ENCODE data around the gene TBC1D1.

TBC1D1 gene

DNA sequence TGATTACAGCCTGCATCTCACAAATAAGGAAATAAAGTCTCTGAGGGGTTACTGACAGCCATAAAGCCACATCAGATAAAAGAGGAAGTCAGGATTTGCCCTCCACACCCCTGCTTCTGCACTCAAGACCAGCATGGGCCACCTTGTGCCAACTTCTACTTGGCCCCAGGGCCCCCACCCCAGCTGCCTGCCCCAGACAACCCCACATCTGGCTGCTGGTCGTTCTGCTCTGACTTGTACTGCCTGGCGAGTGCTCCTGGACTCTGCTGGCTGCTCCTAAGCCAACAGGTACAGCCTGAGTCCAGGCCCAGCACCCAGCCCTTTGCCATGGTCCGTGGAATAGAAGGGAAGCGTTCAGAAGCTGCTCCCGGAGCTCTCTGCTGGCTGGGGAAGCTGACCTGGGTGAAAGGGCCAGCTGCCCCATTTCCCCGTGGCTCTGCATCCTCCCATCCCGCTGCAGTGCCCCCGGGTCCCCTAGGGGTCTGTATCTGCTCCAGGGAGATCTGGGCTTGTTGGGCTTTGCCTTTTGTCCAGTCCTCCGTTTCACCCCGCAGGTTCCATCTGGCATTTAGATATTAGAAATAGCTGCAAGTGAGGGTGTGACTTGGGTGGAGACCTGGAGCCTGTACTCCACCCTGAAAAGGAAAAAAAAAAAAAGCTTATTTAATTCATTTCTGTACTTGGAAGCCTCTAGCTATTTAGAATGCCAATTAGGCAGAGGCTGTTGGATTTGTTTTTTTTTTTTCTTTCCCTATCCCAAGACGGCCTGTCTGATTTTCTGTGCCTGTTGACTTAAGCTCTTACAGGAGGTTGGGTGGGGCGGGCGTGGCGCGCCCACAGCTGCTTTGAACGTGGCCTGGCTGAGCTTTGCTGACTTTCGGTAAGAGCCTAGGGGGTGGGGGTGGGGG, 264.1 kb downstream of the TBC1D1 start:
- no peak for ATAC-seq
- TF ChIP-seq ZNF565 (CRISPR knock-in tag; conservative IDR thresholded peaks at IDR 0.05; ENCODE audit: low read depth) (no peak), ZFP3 (CRISPR knock-in tag; IDR thresholded peaks at IDR 0.05) (no peak), ZC3H10 (CRISPR knock-in tag; IDR thresholded peaks at IDR 0.05) (no peak), OSR1 (CRISPR knock-in tag; IDR thresholded peaks at IDR 0.05) (no peak), GLIS3 (CRISPR knock-in tag; IDR thresholded peaks at IDR 0.05) (no peak), CSDC2 (CRISPR knock-in tag; IDR thresholded peaks at IDR 0.05) (no peak), ARNTL (CRISPR knock-in tag; IDR thresholded peaks at IDR 0.05; ENCODE audit: borderline replicate concordance, low read depth) (no peak), ZFP30 (CRISPR knock-in tag; IDR thresholded peaks at IDR 0.05) (no peak), TOX (CRISPR knock-in tag; IDR thresholded peaks at IDR 0.05; ENCODE audit: borderline replicate concordance) (no peak), BACH2 (CRISPR knock-in tag; IDR thresholded peaks at IDR 0.05; ENCODE audit: borderline replicate concordance) (no peak), ISL1 (CRISPR knock-in tag; IDR thresholded peaks at IDR 0.05) (no peak), SNAI2 (CRISPR knock-in tag; IDR thresholded peaks at IDR 0.05) (no peak)
- TF ChIP-seq, protein P1, sequence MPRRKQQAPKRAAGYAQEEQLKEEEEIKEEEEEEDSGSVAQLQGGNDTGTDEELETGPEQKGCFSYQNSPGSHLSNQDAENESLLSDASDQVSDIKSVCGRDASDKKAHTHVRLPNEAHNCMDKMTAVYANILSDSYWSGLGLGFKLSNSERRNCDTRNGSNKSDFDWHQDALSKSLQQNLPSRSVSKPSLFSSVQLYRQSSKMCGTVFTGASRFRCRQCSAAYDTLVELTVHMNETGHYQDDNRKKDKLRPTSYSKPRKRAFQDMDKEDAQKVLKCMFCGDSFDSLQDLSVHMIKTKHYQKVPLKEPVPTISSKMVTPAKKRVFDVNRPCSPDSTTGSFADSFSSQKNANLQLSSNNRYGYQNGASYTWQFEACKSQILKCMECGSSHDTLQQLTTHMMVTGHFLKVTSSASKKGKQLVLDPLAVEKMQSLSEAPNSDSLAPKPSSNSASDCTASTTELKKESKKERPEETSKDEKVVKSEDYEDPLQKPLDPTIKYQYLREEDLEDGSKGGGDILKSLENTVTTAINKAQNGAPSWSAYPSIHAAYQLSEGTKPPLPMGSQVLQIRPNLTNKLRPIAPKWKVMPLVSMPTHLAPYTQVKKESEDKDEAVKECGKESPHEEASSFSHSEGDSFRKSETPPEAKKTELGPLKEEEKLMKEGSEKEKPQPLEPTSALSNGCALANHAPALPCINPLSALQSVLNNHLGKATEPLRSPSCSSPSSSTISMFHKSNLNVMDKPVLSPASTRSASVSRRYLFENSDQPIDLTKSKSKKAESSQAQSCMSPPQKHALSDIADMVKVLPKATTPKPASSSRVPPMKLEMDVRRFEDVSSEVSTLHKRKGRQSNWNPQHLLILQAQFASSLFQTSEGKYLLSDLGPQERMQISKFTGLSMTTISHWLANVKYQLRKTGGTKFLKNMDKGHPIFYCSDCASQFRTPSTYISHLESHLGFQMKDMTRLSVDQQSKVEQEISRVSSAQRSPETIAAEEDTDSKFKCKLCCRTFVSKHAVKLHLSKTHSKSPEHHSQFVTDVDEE (CRISPR knock-in tag; IDR thresholded peaks at IDR 0.05), result no peak
- TF ChIP-seq, protein P2, sequence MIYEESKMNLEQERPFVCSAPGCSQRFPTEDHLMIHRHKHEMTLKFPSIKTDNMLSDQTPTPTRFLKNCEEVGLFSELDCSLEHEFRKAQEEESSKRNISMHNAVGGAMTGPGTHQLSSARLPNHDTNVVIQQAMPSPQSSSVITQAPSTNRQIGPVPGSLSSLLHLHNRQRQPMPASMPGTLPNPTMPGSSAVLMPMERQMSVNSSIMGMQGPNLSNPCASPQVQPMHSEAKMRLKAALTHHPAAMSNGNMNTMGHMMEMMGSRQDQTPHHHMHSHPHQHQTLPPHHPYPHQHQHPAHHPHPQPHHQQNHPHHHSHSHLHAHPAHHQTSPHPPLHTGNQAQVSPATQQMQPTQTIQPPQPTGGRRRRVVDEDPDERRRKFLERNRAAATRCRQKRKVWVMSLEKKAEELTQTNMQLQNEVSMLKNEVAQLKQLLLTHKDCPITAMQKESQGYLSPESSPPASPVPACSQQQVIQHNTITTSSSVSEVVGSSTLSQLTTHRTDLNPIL (CRISPR knock-in tag; IDR thresholded peaks at IDR 0.05; ENCODE audit: low read depth), result no peak
- TF ChIP-seq, protein P3, sequence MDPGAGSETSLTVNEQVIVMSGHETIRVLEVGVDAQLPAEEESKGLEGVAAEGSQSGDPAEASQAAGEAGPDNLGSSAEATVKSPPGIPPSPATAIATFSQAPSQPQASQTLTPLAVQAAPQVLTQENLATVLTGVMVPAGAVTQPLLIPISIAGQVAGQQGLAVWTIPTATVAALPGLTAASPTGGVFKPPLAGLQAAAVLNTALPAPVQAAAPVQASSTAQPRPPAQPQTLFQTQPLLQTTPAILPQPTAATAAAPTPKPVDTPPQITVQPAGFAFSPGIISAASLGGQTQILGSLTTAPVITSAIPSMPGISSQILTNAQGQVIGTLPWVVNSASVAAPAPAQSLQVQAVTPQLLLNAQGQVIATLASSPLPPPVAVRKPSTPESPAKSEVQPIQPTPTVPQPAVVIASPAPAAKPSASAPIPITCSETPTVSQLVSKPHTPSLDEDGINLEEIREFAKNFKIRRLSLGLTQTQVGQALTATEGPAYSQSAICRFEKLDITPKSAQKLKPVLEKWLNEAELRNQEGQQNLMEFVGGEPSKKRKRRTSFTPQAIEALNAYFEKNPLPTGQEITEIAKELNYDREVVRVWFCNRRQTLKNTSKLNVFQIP (CRISPR knock-in tag; IDR thresholded peaks at IDR 0.05; ENCODE audit: borderline replicate concordance, low read depth), result no peak

DNA sequence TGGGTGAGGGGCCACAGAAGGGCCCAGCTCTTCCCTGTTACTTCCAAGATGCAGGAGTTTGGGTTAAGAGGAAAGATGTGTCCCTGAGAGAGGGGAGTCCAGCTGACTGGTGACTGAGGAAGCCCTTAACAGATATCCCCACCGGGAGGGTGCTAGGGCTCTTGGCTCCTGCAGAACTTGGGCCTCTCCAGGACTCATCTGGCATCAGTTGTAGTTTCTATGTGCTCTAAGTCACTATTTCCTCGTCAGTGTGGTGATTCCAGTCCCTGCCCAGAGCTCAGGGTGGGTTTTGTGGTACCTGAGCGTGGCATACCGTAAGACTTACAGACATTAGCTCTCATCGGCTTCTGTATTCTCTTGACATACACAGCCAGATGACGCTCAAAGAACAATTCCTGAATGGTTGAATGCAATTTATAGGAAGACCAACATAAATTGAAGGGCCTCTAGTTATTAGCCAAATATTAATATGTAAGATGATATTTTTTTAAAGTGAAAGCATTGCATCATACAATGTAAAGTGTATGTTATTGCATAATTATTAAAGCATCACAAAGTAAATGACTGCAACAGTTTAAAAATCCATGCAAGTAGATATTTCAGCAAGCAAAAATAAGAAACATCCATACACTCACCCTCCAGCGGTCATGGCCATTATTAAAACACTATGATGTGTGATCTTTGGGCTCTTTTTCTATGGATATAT, 264.9 kb downstream of the TBC1D1 start:
- ATAC-seq, result no peak
- TF ChIP-seq ESRRG (CRISPR knock-in tag; IDR thresholded peaks at IDR 0.05), result no peak
- TF ChIP-seq BACH2 (CRISPR knock-in tag; IDR thresholded peaks at IDR 0.05; ENCODE audit: borderline replicate concordance), result no peak
- TF ChIP-seq, protein P1 (CRISPR knock-in tag; IDR thresholded peaks at IDR 0.05), result no peak

DNA sequence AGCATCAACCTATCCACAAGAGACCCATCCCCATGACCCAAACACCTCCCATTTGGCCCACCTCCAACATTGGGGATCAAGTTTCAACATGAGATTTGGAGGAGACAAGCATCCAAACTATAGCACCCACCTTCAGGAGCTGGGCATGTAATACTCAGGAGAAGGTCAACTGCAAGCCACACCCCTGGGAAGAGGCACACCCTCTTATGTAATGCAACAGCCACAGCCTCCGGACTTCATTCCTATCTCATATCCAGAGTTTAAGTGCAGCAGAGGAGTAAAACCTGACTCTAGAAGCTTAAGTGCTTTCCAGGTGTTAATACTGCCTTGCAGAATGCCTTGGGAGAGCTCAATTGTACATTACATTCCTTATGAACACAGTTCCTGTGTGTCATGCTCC, 266.7 kb downstream of the TBC1D1 start:
- ATAC-seq, result no peak
- TF ChIP-seq PPARA (CRISPR knock-in tag; IDR thresholded peaks at IDR 0.05; ENCODE audit: borderline replicate concordance) (no peak), ZFP30 (CRISPR knock-in tag; IDR thresholded peaks at IDR 0.05) (no peak), ESRRG (CRISPR knock-in tag; IDR thresholded peaks at IDR 0.05) (no peak), ISL1 (CRISPR knock-in tag; IDR thresholded peaks at IDR 0.05) (no peak), ZNF70 (CRISPR knock-in tag; IDR thresholded peaks at IDR 0.05) (no peak), TCF4 (CRISPR knock-in tag; IDR thresholded peaks at IDR 0.05; ENCODE audit: borderline replicate concordance) (no peak), ZNF565 (CRISPR knock-in tag; conservative IDR thresholded peaks at IDR 0.05; ENCODE audit: low read depth) (no peak), RARB (CRISPR knock-in tag; IDR thresholded peaks at IDR 0.05) (no peak), OSR1 (CRISPR knock-in tag; IDR thresholded peaks at IDR 0.05) (no peak), CSDC2 (CRISPR knock-in tag; IDR thresholded peaks at IDR 0.05) (no peak), ARNTL (CRISPR knock-in tag; IDR thresholded peaks at IDR 0.05; ENCODE audit: borderline replicate concordance, low read depth) (no peak), TOX (CRISPR knock-in tag; IDR thresholded peaks at IDR 0.05; ENCODE audit: borderline replicate concordance) (no peak), SNAI2 (CRISPR knock-in tag; IDR thresholded peaks at IDR 0.05) (no peak)
- TF ChIP-seq, protein P4, sequence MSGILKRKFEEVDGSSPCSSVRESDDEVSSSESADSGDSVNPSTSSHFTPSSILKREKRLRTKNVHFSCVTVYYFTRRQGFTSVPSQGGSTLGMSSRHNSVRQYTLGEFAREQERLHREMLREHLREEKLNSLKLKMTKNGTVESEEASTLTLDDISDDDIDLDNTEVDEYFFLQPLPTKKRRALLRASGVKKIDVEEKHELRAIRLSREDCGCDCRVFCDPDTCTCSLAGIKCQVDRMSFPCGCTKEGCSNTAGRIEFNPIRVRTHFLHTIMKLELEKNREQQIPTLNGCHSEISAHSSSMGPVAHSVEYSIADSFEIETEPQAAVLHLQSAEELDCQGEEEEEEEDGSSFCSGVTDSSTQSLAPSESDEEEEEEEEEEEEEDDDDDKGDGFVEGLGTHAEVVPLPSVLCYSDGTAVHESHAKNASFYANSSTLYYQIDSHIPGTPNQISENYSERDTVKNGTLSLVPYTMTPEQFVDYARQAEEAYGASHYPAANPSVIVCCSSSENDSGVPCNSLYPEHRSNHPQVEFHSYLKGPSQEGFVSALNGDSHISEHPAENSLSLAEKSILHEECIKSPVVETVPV (CRISPR knock-in tag; IDR thresholded peaks at IDR 0.05), result no peak
- TF ChIP-seq, protein P2 (CRISPR knock-in tag; IDR thresholded peaks at IDR 0.05; ENCODE audit: low read depth), result no peak
- TF ChIP-seq, protein P3 (CRISPR knock-in tag; IDR thresholded peaks at IDR 0.05; ENCODE audit: borderline replicate concordance, low read depth), result no peak
